ENCODE data around the gene TMEM171.

- no peak for TF ChIP-seq CTCF (conservative IDR thresholded peaks at IDR 0.05)
- TF ChIP-seq ZFX (IDR thresholded peaks at IDR 0.05): no peak
Observed at GRCh38 chr5:73118391-73118973, 1.9 kb upstream of the TMEM171 start.
